Activated CD8-positive, alpha-beta memory T cell treated with anti-CD3 and anti-CD28 coated beads, Interleukin-2, amount 50 U/mL, for 48 hours (primary cell): ENCODE data around the gene PRKG1.
"Not testable (repeated sequence)": the region's sequence is repeated elsewhere in the genome, so short reads cannot be mapped to it uniquely, and the experiment has no call there.

Experiments used
- DNase-seq: peaks from one replicate; pipeline ENCODE4 v3.0.0-alpha.2; 2020

The PRKG1 gene

GRCh38 chr10:51119441-51119840, 45.2 kb downstream of the PRKG1 start:
- no peak for DNase-seq

GRCh38 chr10:51121861-51122260, 47.6 kb downstream of the PRKG1 start:
- DNase-seq, result no peak

- no peak for DNase-seq
Measured at GRCh38 chr10:51124852-51125251, 50.6 kb downstream of the PRKG1 start.

- no peak for DNase-seq
Measured at GRCh38 chr10:51125518-51125917, 51.2 kb downstream of the PRKG1 start.

GRCh38 chr10:51129946-51130544, 55.8 kb downstream of the PRKG1 start:
- DNase-seq, result no peak

GRCh38 chr10:51137756-51138529, 63.7 kb downstream of the PRKG1 start:
- DNase-seq, result no peak

- no peak for DNase-seq
Measured at GRCh38 chr10:51139176-51139575, 64.9 kb downstream of the PRKG1 start.

GRCh38 chr10:51141010-51141409, 66.7 kb downstream of the PRKG1 start:
- DNase-seq, result no peak

- no peak for DNase-seq
Measured at GRCh38 chr10:51144161-51144781, 70.0 kb downstream of the PRKG1 start.

- DNase-seq, result no peak
Measured at GRCh38 chr10:51145375-51145774, 71.1 kb downstream of the PRKG1 start.

- no peak for DNase-seq
Measured at GRCh38 chr10:51147644-51148399, 73.5 kb downstream of the PRKG1 start.

GRCh38 chr10:51156926-51157325, 82.6 kb downstream of the PRKG1 start:
- DNase-seq, result no peak

- no peak for DNase-seq
Measured at GRCh38 chr10:51158832-51159231, 84.5 kb downstream of the PRKG1 start.

GRCh38 chr10:51159841-51160240, 85.6 kb downstream of the PRKG1 start:
- no peak for DNase-seq

GRCh38 chr10:51162002-51162401, 87.7 kb downstream of the PRKG1 start:
- DNase-seq, result no peak

- not testable (repeated sequence) for DNase-seq
Measured at GRCh38 chr10:51163380-51164049, 89.2 kb downstream of the PRKG1 start.

GRCh38 chr10:51168086-51168815, 94.0 kb downstream of the PRKG1 start:
- no peak for DNase-seq

- DNase-seq, result no peak
Measured at GRCh38 chr10:51169111-51169510, 94.8 kb downstream of the PRKG1 start.

GRCh38 chr10:51170518-51171245, 96.4 kb downstream of the PRKG1 start:
- DNase-seq, result no peak

GRCh38 chr10:51171946-51172345, 97.7 kb downstream of the PRKG1 start:
- DNase-seq, result no peak

- no peak for DNase-seq
Measured at GRCh38 chr10:51176976-51177695, 102.8 kb downstream of the PRKG1 start.
